NCI-H1930 (cell line): ENCODE data around the gene PNKD.

Experiments used
- DNase-seq, 2 experiments: peaks; one replicate each; lab custom pipeline; 2025; lab: John Stamatoyannopoulos, UW

PNKD gene

GRCh38 chr2:218343591-218343990, 73.3 kb downstream of the PNKD start:
- DNase-seq: no peak

- no peak for DNase-seq
Observed at GRCh38 chr2:218344090-218344754, 73.9 kb downstream of the PNKD start.

GRCh38 chr2:218344755-218345417, 74.6 kb downstream of the PNKD start:
- DNase-seq: no peak

GRCh38 chr2:218345491-218346236, 75.3 kb downstream of the PNKD start:
- peak in 1 of 2 experiments; percentile 8 for DNase-seq

GRCh38 chr2:218347172-218347571, 76.9 kb downstream of the PNKD start:
- no peak for DNase-seq

GRCh38 chr2:218354045-218354444, 83.7 kb downstream of the PNKD start:
- DNase-seq: no peak

GRCh38 chr2:218354850-218355443, 84.6 kb downstream of the PNKD start:
- DNase-seq: no peak

GRCh38 chr2:218357236-218358177, 87.2 kb downstream of the PNKD start:
- no peak for DNase-seq

GRCh38 chr2:218360453-218360852, 90.1 kb downstream of the PNKD start:
- no peak for DNase-seq

GRCh38 chr2:218362606-218363005, 92.3 kb downstream of the PNKD start:
- no peak for DNase-seq

- DNase-seq: no peak
Observed at GRCh38 chr2:218363736-218364135, 93.4 kb downstream of the PNKD start.

GRCh38 chr2:218364196-218364595, 93.9 kb downstream of the PNKD start:
- DNase-seq: no peak

- DNase-seq: no peak
Observed at GRCh38 chr2:218366621-218367414, 96.5 kb downstream of the PNKD start.

GRCh38 chr2:218367415-218368149, 97.3 kb downstream of the PNKD start:
- DNase-seq: no peak

GRCh38 chr2:218368150-218368528, 97.8 kb downstream of the PNKD start:
- no peak for DNase-seq

GRCh38 chr2:218368621-218369153, 98.4 kb downstream of the PNKD start:
- no peak for DNase-seq

- no peak for DNase-seq
Observed at GRCh38 chr2:218369330-218369729, 99.0 kb downstream of the PNKD start.

GRCh38 chr2:218370410-218371063, 100.2 kb downstream of the PNKD start:
- no peak for DNase-seq

- DNase-seq: no peak
Observed at GRCh38 chr2:218371983-218372350, 101.6 kb downstream of the PNKD start.
